NCI-H1048 (cell line): ENCODE measurements around the gene RWDD3.
A peak's percentile ranks its signal among the peaks of the same experiment; 100 is the strongest.

Source experiments
- DNase-seq: peaks from one replicate; lab custom pipeline; 2025; lab: John Stamatoyannopoulos, UW

The RWDD3 gene

GRCh38 chr1:95233737-95234500, at the start of gene RWDD3:
RWDD3 (plus strand) TSS chr1:95234210; CDS start chr1:95234231, 21 bp downstream.
- peak; percentile 84 for DNase-seq

- no peak for DNase-seq
Observed at GRCh38 chr1:95186149-95186548, 47.9 kb upstream of the RWDD3 start.

GRCh38 chr1:95193591-95193990, 40.4 kb upstream of the RWDD3 start:
- DNase-seq, result no peak

- no peak for DNase-seq
Observed at GRCh38 chr1:95195046-95195445, 39.0 kb upstream of the RWDD3 start.

GRCh38 chr1:95196017-95196416, 38.0 kb upstream of the RWDD3 start:
- DNase-seq, result no peak

- DNase-seq, result no peak
Observed at GRCh38 chr1:95197616-95198252, 36.3 kb upstream of the RWDD3 start.

- no peak for DNase-seq
Observed at GRCh38 chr1:95201905-95202304, 32.1 kb upstream of the RWDD3 start.

GRCh38 chr1:95203908-95204437, 30.0 kb upstream of the RWDD3 start:
- no peak for DNase-seq

- DNase-seq, result no peak
Observed at GRCh38 chr1:95206514-95206913, 27.5 kb upstream of the RWDD3 start.

GRCh38 chr1:95207223-95207935, 26.6 kb upstream of the RWDD3 start:
- no peak for DNase-seq

- DNase-seq, result no peak
Observed at GRCh38 chr1:95208876-95209275, 25.1 kb upstream of the RWDD3 start.

GRCh38 chr1:95209291-95209690, 24.7 kb upstream of the RWDD3 start:
- no peak for DNase-seq

- DNase-seq, result no peak
Observed at GRCh38 chr1:95216292-95216990, 17.6 kb upstream of the RWDD3 start.

- DNase-seq, result no peak
Observed at GRCh38 chr1:95217371-95217770, 16.6 kb upstream of the RWDD3 start.

GRCh38 chr1:95219407-95219806, 14.6 kb upstream of the RWDD3 start:
- DNase-seq, result no peak

- DNase-seq, result no peak
Observed at GRCh38 chr1:95221306-95221705, 12.7 kb upstream of the RWDD3 start.

GRCh38 chr1:95222629-95223028, 11.4 kb upstream of the RWDD3 start:
- no peak for DNase-seq

GRCh38 chr1:95223110-95223509, 10.9 kb upstream of the RWDD3 start:
- no peak for DNase-seq

- DNase-seq, result no peak
Observed at GRCh38 chr1:95226781-95227660, 7.0 kb upstream of the RWDD3 start.

GRCh38 chr1:95229037-95229436, 5.0 kb upstream of the RWDD3 start:
- no peak for DNase-seq

- no peak for DNase-seq
Observed at GRCh38 chr1:95229706-95230105, 4.3 kb upstream of the RWDD3 start.
